Endometrium (tissue), 2 donors: ENCODE data around the gene HAVCR2.

ENCODE experiments used
- FAIRE-seq: peaks from 2 replicates; lab custom pipeline; 2012; peaks lifted over from hg19 to GRCh38; lab: Jason Lieb, UNC
- donor health status: control.
- donor health status: control.

The HAVCR2 gene

DNA sequence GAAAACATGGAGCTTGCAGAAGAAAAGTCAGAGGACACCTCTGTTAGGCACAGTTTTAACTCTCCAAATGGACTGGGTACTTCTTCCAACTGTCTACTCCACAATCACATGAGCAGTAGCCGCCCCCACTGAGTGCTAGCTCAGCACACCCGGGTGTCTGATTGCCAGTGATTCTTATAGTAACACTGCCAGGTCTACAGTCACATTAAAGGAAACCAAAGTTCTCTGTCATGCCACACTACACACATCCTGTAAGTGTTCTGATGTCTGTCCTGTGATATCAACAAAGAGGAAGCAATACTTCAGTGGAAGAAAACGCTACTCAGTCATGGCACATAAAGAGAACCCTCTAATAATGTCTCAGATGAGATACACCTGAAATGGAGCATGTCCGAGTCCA is at the start of gene HAVCR2:
Gene HAVCR2, minus strand, starts transcription at position 69 of the 400 bp plus-strand sequence. Its CDS starts 61 bp downstream, at position 8.
- no peak for FAIRE-seq

DNA sequence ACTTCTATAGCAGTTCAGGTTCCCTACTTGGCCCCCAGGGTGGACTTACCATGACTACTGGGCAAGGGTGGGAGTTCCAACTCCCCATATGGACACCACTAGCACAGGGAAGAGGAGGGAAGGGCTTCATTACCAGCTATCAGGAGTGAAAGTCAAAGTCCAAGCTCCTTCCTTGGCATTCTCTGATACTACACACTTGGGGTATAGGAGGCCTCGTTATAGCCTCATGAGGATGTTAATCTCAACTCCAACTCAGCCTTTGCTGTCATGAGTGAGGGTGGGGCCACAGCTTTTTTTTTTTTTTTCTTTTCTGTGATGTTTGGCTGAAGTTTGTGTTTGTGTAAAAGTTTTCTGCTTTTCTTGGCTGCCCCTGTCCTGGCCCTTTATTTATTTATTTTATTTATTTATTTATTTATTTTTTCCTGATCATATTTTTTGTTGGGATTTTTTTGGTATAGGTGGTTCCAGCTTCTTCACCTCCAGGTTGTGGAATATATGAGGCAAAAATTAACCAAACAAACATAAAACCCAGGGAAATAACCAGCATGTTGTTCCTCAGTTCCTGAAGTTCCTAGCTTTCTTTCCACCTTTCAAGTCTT is 48.5 kb upstream of the HAVCR2 start:
- no peak for FAIRE-seq

GRCh38 chr5:157155297-157155696 is 46.5 kb upstream of the HAVCR2 start:
- FAIRE-seq, result no peak

DNA sequence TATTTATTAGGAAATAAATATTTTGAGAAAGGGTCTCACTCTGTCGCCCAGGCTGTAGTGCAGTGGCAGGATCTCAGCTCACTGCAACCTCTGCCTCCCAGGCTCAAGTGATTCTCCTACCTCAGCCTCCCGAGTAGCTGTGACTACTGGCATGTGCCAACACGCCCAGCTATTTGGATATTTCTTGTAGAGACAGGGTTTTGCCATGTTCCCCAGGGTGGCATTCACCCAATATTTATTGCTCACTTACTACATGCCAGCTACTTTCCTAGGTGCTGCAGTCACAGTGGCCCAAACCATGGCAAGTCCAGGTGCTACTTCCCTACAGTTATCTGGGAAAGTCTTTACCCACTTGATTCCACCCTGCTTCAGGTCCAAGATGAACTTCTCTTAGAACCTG is 42.2 kb upstream of the HAVCR2 start:
- no peak for FAIRE-seq

- peak; percentile 78 for FAIRE-seq
These were observed 40.1 kb upstream of the HAVCR2 start for GRCh38 chr5:157148734-157149615.

DNA sequence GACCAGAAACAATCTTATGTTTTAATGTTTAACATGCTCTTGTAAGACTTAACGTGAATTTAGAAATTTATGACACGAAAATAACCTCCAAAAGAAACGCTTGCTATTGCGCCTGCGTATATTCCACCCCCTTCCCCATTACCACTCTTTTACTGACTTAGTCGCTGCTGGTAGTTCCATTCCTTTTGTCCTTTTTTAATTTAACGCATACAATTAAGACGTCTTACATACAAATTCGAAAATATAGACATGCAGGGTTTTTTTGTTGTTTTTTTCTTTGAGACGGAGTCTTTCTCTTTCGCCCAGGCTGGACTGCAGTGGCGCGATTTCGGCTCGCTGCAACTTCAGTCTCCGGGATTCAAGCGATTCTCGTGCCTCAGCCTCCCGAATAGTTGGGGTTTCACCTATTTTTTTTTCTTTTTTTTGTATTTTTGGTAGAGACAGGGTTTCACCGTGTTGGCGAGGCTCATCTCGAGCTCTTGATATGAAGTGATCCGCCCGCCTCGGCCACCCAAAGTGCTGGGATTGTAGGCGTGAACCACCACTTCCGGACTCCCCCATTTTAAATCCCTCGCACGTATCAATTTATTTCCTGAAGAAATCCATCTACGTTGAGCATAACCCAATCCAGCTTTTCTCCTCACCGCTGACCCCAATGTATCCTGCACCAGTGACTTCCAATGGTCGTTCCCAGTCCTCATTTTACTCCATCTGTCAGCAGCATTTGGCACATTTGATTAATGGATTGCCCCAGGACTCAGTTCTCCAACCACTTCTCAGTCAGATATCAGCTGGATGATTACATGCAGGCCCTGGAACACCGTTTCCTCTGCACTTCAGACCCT is 34.5 kb upstream of the HAVCR2 start:
- no peak for FAIRE-seq

DNA sequence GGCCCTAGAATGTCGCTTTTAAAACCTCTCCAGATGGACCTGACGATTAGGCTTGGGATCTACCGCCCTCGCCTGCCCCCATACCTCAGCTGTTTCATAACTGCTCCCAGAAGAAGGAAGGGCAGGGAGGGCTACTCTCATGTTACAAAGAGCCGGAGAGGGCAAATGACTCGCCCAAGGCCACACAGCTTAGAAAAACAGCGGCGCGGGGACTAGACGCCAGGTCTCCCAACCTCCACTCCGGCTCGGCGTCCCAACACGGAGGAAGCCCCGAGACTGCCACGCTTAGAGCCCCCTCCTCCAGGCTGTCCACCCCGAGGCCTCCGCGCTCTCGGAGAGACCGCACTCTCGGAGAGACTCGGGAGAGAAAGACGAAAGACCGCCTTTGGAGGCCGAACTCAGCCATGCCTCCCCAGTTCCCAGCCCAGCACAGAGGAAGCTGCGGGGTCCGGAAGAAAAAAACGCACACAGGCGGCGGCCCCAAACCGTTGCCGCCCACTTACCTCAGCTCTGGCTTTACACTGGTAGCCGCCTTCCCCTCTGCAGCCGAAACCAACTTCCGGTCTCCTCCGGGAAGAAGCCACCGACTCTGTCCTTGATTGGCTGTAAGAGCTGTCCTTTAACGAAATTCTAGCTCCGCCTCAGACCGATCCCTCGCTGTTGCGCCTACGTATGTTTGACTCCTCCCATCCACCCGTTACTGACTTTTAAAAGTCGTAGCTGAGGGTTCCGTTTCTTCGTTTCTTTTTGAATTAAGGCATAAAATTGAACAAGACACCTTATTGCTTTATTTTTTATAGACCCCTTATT is 33.7 kb upstream of the HAVCR2 start, which contains the start of gene MED7:
Gene MED7, minus strand, starts transcription at position 549 of the 810 bp plus-strand sequence. CDS start 3,434 bp downstream, outside the sequence.
- peak; percentile 99 for FAIRE-seq

GRCh38 chr5:157137691-157138090 is 28.8 kb upstream of the HAVCR2 start:
- no peak for FAIRE-seq

DNA sequence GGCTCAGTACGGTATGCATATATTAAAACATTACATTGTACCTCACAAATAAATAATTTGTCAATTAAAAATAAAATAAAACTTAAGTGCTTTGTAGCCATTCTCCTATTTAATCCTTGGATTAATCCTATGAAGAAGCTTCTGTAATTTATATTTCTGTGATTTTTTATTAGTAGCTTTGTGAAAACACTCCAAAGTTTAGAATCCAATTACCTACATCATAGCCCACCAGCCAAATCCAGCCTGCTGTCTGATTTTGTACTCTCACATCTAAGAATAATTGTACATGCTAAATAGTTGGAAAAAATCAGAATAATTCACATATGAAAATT is 23.4 kb upstream of the HAVCR2 start:
- no peak for FAIRE-seq

- no peak for FAIRE-seq
These were observed 22.1 kb upstream of the HAVCR2 start for GRCh38 chr5:157130925-157131324.

DNA sequence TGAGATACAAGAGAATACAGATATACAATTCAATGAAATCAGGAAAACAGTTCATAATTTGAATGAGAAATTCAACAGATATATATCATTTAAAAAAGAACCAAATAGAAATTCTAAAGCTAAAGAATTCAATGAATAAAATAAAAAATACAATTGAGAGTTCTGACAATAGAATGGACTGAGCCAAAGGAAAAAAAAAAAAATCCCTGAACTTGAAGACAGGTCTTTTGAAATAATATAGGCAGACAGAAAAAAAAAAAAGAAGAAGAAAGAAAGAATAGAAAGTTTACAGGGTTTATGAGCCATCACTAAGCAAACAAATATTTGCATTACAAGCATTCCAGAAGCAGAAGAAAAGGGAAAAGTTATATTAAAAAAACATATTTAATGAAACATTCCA is 12.9 kb upstream of the HAVCR2 start:
- FAIRE-seq, result no peak

DNA sequence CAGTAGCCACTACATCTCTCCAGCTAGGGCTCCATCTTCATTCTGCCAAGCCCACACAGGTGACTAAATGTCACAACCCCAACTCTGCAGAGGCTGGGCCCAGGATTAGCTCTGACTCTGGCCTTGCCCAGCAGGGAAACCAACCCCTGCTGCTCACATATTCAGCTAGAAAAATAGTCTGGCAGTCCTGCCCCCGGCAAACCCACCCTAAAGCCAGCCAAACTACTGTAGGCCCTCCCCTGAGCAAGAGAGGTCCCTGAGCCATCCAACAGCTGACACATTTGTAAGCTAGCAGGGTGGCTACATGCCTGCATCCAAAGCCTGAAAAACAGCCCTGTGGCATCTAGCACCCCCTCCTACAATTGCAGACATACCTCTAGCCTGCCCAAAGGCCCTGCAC is 11.3 kb upstream of the HAVCR2 start:
- FAIRE-seq, result no peak

- no peak for FAIRE-seq
These were observed 7.7 kb upstream of the HAVCR2 start for GRCh38 chr5:157116483-157116954.

DNA sequence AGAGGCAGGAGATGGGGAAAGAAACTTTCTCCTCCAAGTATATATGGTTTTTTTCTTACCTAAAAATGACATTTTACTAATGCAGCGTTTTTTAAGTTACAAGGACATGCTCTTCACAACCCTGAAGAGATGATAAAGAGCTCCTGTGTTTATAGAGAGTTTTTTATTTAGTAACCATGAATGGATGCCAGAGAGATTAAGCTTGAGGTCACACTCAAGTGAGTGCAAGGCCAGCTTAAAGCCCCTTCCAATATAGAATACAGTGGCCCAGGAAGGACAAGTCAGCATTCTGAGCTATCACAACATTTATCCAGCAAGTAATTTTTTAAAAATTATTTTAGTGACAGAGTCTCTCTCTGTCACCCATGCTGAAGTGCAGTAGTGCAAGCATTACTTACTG is 6.7 kb upstream of the HAVCR2 start:
- FAIRE-seq, result no peak

- no peak for FAIRE-seq
These were observed 6.2 kb upstream of the HAVCR2 start for GRCh38 chr5:157115012-157115411.

DNA sequence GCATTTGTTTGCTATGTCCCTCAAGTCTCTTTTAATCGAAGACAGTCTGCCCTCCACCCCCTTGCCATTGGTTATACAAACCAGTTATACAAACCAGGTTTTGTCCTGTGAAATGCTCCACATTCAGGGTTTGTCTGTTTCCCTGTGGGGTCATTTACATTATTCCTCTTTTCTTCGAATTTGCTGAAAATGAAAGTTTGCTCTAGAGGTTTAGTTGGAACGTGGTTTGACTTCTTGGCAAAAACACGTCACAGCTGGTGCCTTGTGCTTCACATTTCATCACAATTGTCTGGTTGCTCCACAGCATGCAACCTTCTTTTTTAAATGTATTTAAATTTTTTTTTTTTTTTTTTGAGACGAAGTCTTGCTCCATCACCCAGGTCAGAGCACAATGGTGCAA is 4.2 kb upstream of the HAVCR2 start:
- no peak for FAIRE-seq

GRCh38 chr5:157109744-157110143 is 900 bp upstream of the HAVCR2 start:
- FAIRE-seq, result no peak

- FAIRE-seq, result no peak
These were observed 1.3 kb downstream of the HAVCR2 start for GRCh38 chr5:157107508-157107907.

DNA sequence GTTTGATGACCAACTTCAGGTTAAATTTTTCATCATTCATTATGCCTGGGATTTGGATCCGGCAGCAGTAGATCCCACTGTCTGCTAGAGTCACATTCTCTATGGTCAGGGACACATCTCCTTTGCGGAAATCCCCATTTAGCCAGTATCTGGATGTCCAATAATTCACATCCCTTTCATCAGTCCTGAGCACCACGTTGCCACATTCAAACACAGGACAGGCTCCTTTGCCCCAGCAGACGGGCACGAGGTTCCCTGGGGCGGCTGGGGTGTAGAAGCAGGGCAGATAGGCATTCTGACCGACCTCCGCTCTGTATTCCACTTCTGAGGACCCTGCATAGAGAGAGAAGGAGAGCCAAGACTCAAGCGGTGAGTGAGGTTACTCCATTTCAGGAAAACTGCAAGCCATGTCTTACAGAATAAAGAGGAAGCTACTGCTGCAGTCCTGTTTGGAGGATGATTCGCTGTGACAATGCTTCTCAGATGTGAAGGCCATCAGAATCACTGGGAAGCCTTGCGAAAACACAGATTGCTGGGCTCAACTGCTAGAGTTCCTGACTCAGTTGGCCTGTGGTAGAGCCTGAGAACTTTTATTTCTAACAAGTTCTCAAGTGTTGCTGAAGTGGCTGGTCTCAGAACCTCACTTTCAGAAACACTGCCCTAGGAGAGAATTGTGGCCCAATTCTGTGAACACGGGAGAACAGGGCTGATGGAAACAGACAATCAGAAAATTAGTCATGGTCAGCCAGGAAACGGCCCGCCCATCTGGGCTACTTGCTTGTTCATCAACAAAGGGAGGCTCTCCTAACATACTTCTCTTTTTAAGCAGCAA is 2.0 kb downstream of the HAVCR2 start:
- FAIRE-seq, result no peak

- FAIRE-seq, result no peak
These were observed 8.6 kb downstream of the HAVCR2 start for GRCh38 chr5:157100140-157100679.
